ENCODE measurements around the gene BCAS4. TPM values are rescaled to one million over a fixed set of nuclear protein-coding genes. Genes with fewer than 3 reads are reported as not detected.
"Not testable (repeated sequence)": the region's sequence is repeated elsewhere in the genome, so short reads cannot be mapped to it uniquely, and the experiment has no call there.

The BCAS4 gene
- total RNA-seq, 4 donors from 2014 or later: 0.30 to 0.84 (median 0.51) TPM

GRCh38 chr20:50790651-50791277 lies 4.1 kb upstream of the BCAS4 start:
- Histone ChIP-seq H3K27ac (peak overlapping the region; percentile 81 to 97 (median 94)), H3K27me3 (no peaks in the 10 kb centered on the region), H3K36me3 (no peaks in the 10 kb centered on the region), H3K4me1 (peaks cover 0 to 50% (median 17%) of the 10 kb centered on the region in 4 donors), H3K4me3 (peak overlapping the region in 2 of 4 donors; percentile 16 to 31), H3K9me3 (no peaks in the 10 kb centered on the region)
- 7% methylated on average over 16 to 22 of the region's 23 CpGs for WGBS, 2 donors
- peak; percentile 79 to 80 for DNase-seq (ENCODE audit: low spot score in 2 of 2)
- peak; percentile 48 to 57 for TF ChIP-seq POLR2A (IDR thresholded peaks at IDR 0.05)
- TF ChIP-seq CTCF (IDR thresholded peaks at IDR 0.05): peak; percentile 82 to 93 (median 84)
- peak; percentile 83 to 85 for TF ChIP-seq EP300 (IDR thresholded peaks at IDR 0.05)

- H3K36me3 ChIP-seq: no peaks in the 10 kb centered on the region
- H3K4me3 ChIP-seq: no peak overlapping the region
- no peak for DNase-seq (ENCODE audit: low spot score in 2 of 2)
- no peaks in the 10 kb centered on the region for H3K9me3 ChIP-seq
- no peaks in the 10 kb centered on the region for H3K27me3 ChIP-seq
- TF ChIP-seq CTCF (IDR thresholded peaks at IDR 0.05): no peak
- no peak for TF ChIP-seq POLR2A (IDR thresholded peaks at IDR 0.05)
- TF ChIP-seq EP300 (IDR thresholded peaks at IDR 0.05): no peak
- 69 to 76% methylated on average over 14 of the region's 14 CpGs for WGBS, 2 donors
- H3K4me1 ChIP-seq: peaks cover 0 to 45% (median 14%) of the 10 kb centered on the region in 4 donors
- H3K27ac ChIP-seq: no peak overlapping the region
Observed at GRCh38 chr20:50792708-50793574, 1.9 kb upstream of the BCAS4 start.

- H3K36me3 ChIP-seq; DNase-seq (ENCODE audit: low spot score in 2 of 2); H3K27ac ChIP-seq; H3K27me3 ChIP-seq; H3K9me3 ChIP-seq; H3K4me3 ChIP-seq: not testable (repeated sequence)
- peaks cover 0 to 39% (median 14%) of the 10 kb centered on the region in 4 donors for H3K4me1 ChIP-seq
- TF ChIP-seq CTCF (IDR thresholded peaks at IDR 0.05): peak in 2 of 5 experiments; percentile 28 to 31
- 65 to 78% methylated on average over 13 of the region's 13 CpGs for WGBS, 2 donors
Observed at GRCh38 chr20:50793575-50794016, 1.3 kb upstream of the BCAS4 start.

- Histone ChIP-seq H3K27ac (peak overlapping the region in 3 of 4 donors; percentile 1 to 54 (median 8)), H3K4me3 (peak overlapping the region; percentile 57 to 97 (median 75)), H3K36me3 (no peaks in the 10 kb centered on the region), H3K9me3 (no peaks in the 10 kb centered on the region), H3K27me3 (no peaks in the 10 kb centered on the region), H3K4me1 (peaks cover 0 to 34% (median 14%) of the 10 kb centered on the region in 4 donors)
- no peak for TF ChIP-seq CTCF (IDR thresholded peaks at IDR 0.05)
- TF ChIP-seq POLR2A (IDR thresholded peaks at IDR 0.05): no peak
- no peak for TF ChIP-seq EP300 (IDR thresholded peaks at IDR 0.05)
- WGBS, 2 donors: 4 to 8% methylated on average over 32 to 35 of the region's 35 CpGs
- no peak for DNase-seq (ENCODE audit: low spot score in 2 of 2)
Observed at GRCh38 chr20:50794181-50794845, 548 bp upstream of the BCAS4 start.

All from tibial nerve (tissue), 4 donors.